HFFc6 (cell line): ENCODE data around the gene PCSK5. TPM values are rescaled to one million over a fixed set of nuclear protein-coding genes. Genes with fewer than 3 reads are reported as not detected.
A peak's percentile ranks its signal among the peaks of the same experiment; 100 is the strongest.
"Not testable (repeated sequence)": the region's sequence is repeated elsewhere in the genome, so short reads cannot be mapped to it uniquely, and the experiment has no call there.

Experiments used
- DNase-seq: peaks from one replicate; pipeline ENCODE4 v3.0.0-alpha.2; 2018
- H3K27ac Mint-ChIP-seq: 2 replicates; pipeline ENCODE4 v1.8.0; 2020; ENCODE audit warnings: mild to moderate bottlenecking, mixed read lengths
- H3K27me3 Mint-ChIP-seq: 2 replicates; pipeline ENCODE4 v1.8.0; 2021; ENCODE audit warnings: mild to moderate bottlenecking, moderate library complexity, mixed read lengths; ENCODE audit not compliant: insufficient read depth
- H3K36me3 Mint-ChIP-seq: 2 replicates; pipeline ENCODE4 v1.8.0; 2021; ENCODE audit warnings: low read depth, mixed read lengths
- H3K4me1 Mint-ChIP-seq: 2 replicates; pipeline ENCODE4 v1.8.0; 2020; ENCODE audit warnings: low read depth, mixed read lengths
- H3K4me3 Mint-ChIP-seq: 2 replicates; pipeline ENCODE4 v1.8.0; 2020; ENCODE audit warnings: mild to moderate bottlenecking, moderate library complexity, mixed read lengths
- H3K9me3 Mint-ChIP-seq: 2 replicates; pipeline ENCODE4 v1.8.0; 2020; ENCODE audit warnings: mild to moderate bottlenecking, mixed read lengths
- CTCF ChIP-seq: fragments of 200-600 bp; sonication (generic); IDR thresholded peaks from 2 replicates; pipeline ENCODE4 v1.5.0; 2021; ENCODE audit warnings: antibody characterized with exemption, mild to moderate bottlenecking
- total RNA-seq, 6 experiments: library from RNA; stranded (reverse); fragmentation: NEBNext Ultra II Directional; extraction: Animal tissue kit (Norgen Biotek cat#: 25700); gene quantifications; 2 replicates in 1 of 6; 3 replicates in 5 of 6; pipeline ENCODE4 v1.2.3, GENCODE V29; 2021

PCSK5 gene
- total RNA-seq, 6 experiments from 2014 or later = 0.18 to 0.36 (median 0.22) TPM

GRCh38 chr9:76314321-76314720 is 423.8 kb downstream of the PCSK5 start:
- Mint-ChIP-seq H3K36me3 (no peaks in the 10 kb centered on the region), H3K27ac (no peak overlapping the region), H3K9me3 (no peaks in the 10 kb centered on the region), H3K27me3 (no peaks in the 10 kb centered on the region; the same call in 1 of the 2 replicates), H3K4me1 (no peaks in the 10 kb centered on the region), H3K4me3 (no peak overlapping the region)
- no peak for TF ChIP-seq CTCF
- DNase-seq = no peak

DNA sequence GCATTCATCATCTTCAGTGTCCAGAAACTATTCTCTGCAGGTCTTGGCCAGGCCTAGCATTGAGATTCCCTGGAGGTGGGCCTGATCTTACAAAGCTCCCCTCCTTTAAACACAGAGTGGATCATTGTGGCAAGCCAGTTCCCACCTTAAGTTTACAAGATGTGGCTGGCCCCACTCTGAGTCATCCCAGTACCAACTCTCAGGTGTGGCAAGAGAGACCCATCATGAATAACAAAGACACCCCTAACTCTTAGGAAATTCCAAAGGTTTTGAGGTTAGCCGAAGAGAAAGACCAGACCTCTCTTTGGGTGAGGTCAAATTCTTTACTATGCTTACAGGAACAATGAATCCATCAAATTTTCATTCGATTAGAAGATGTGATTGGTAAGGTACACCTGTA is 425.6 kb downstream of the PCSK5 start:
- H3K4me3 Mint-ChIP-seq = no peak overlapping the region
- TF ChIP-seq CTCF = no peak
- no peak for DNase-seq
- no peaks in the 10 kb centered on the region for H3K27me3 Mint-ChIP-seq
- no peaks in the 10 kb centered on the region for H3K9me3 Mint-ChIP-seq
- H3K36me3 Mint-ChIP-seq = no peaks in the 10 kb centered on the region
- H3K27ac Mint-ChIP-seq = no peak overlapping the region
- peaks cover 3% of the 10 kb centered on the region for H3K4me1 Mint-ChIP-seq

GRCh38 chr9:76319466-76319865 is 429.0 kb downstream of the PCSK5 start:
- not testable (repeated sequence) for H3K9me3 Mint-ChIP-seq, H3K36me3 Mint-ChIP-seq, H3K27me3 Mint-ChIP-seq, DNase-seq, H3K27ac Mint-ChIP-seq, H3K4me3 Mint-ChIP-seq, H3K4me1 Mint-ChIP-seq

DNA sequence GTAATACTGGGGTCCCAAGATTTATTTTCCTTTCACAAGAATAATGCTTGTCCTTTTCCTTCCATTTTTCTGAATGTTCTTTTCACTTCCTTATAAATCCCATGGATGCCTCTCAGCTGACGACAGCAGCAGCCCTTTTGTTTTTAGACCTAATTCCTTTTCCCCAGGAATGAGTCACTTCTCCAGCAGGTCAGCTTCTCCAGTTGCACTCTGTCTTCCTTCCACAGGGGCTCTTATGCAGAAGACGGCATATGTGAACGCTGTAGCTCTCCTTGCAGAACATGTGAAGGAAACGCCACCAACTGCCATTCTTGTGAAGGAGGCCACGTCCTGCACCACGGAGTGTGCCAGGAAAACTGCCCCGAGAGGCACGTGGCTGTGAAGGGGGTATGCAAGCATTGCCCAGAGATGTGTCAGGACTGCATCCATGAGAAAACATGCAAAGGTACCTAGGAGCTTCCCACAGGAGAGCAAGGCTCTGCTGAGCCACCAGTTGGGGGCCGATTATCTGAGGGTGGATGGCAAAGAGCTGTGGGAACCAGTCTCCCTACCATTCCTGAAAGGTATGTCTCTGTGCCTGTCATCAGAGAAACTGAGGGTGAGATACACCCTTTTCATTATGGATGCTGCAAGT is 430.8 kb downstream of the PCSK5 start:
- H3K9me3 Mint-ChIP-seq = no peaks in the 10 kb centered on the region
- peaks cover 9% of the 10 kb centered on the region for H3K4me1 Mint-ChIP-seq
- peak; percentile 41 for DNase-seq
- no peaks in the 10 kb centered on the region for H3K36me3 Mint-ChIP-seq
- no peak for TF ChIP-seq CTCF
- H3K4me3 Mint-ChIP-seq = peak overlapping the region; percentile 46
- peak overlapping the region; percentile 27 for H3K27ac Mint-ChIP-seq
- peaks cover 7% of the 10 kb centered on the region; the same call in 1 of the 2 replicates for H3K27me3 Mint-ChIP-seq

DNA sequence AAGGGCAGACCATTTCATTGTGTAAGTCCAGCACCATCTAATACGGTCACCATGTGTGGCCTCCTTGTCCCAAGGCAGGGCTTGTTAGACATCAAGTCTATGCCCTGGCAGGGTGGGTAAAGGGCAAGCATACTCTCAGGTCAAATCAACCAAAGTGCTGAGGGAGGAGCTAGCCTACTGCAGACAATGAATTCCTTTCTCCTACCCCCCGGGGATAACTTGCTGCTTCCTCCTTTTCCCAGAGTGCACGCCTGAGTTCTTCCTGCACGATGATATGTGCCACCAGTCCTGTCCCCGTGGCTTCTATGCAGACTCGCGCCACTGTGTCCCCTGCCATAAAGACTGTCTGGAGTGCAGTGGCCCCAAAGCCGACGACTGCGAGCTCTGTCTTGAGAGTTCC is 432.3 kb downstream of the PCSK5 start:
- no peak for TF ChIP-seq CTCF
- Mint-ChIP-seq H3K27me3 (peaks cover 7% of the 10 kb centered on the region), H3K4me3 (no peak overlapping the region), H3K4me1 (peaks cover 9% of the 10 kb centered on the region), H3K27ac (no peak overlapping the region), H3K9me3 (no peaks in the 10 kb centered on the region), H3K36me3 (no peaks in the 10 kb centered on the region)
- no peak for DNase-seq

GRCh38 chr9:76323490-76323889 is 433.0 kb downstream of the PCSK5 start:
- H3K9me3 Mint-ChIP-seq = no peaks in the 10 kb centered on the region
- no peaks in the 10 kb centered on the region for H3K36me3 Mint-ChIP-seq
- H3K4me3 Mint-ChIP-seq = no peak overlapping the region
- peaks cover 9% of the 10 kb centered on the region for H3K4me1 Mint-ChIP-seq
- H3K27me3 Mint-ChIP-seq = peaks cover 7% of the 10 kb centered on the region
- DNase-seq = no peak
- TF ChIP-seq CTCF = no peak
- H3K27ac Mint-ChIP-seq = no peak overlapping the region

DNA sequence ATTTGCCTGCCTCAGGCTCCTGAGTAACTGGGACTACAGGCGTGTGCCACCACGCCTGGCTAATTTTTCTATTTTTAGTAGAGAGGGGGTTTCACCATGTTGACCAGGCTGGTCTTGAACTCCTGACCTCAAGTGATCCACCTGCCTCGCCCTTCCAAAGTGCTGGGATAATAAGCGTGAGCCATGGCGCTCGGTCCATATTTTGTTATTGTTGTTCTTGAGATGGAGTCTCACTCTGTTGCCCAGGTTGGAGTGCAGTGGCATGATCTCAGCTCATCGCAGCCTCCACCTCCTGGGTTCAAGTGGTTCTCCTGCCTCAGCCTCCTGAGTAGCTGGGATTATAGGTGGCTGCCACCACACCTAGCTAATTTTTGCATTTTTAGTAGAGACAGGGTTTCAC is 433.6 kb downstream of the PCSK5 start:
- DNase-seq, H3K36me3 Mint-ChIP-seq, H3K27ac Mint-ChIP-seq, H3K27me3 Mint-ChIP-seq, H3K4me1 Mint-ChIP-seq, H3K4me3 Mint-ChIP-seq, H3K9me3 Mint-ChIP-seq: not testable (repeated sequence)
